ENCODE measurements around the gene BLID. TPM values are rescaled to one million over a fixed set of nuclear protein-coding genes. Genes with fewer than 3 reads are reported as not detected.

The BLID gene
- total RNA-seq, 2 experiments from 2014 or later: not detected

DNA sequence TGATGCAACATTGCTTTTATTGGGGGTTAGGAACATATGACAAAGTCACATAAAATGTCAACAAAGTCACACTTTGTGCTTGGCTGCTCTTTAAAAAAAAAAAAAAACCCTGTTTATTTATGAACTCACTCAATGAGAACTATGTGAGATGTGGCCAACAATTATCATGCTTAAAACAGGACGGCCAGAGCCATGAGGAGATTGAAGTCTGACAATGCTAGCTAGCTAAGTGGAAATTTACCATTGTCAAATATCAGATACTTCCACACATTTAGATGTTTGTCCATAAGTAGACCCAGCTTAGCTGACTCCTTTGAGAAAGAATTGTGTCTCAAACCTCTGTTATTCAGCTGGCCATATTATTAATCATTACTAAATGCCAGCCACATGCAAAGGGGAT lies 26.9 kb downstream of the BLID start:
- ATAC-seq (no peak), DNase-seq (no peak)
- intact Hi-C loops (cut with micrococcal nuclease): no loop called here
- TF ChIP-seq, protein P1, sequence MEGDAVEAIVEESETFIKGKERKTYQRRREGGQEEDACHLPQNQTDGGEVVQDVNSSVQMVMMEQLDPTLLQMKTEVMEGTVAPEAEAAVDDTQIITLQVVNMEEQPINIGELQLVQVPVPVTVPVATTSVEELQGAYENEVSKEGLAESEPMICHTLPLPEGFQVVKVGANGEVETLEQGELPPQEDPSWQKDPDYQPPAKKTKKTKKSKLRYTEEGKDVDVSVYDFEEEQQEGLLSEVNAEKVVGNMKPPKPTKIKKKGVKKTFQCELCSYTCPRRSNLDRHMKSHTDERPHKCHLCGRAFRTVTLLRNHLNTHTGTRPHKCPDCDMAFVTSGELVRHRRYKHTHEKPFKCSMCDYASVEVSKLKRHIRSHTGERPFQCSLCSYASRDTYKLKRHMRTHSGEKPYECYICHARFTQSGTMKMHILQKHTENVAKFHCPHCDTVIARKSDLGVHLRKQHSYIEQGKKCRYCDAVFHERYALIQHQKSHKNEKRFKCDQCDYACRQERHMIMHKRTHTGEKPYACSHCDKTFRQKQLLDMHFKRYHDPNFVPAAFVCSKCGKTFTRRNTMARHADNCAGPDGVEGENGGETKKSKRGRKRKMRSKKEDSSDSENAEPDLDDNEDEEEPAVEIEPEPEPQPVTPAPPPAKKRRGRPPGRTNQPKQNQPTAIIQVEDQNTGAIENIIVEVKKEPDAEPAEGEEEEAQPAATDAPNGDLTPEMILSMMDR (IDR thresholded peaks at IDR 0.05): no peak
- peaks cover 10% of the 10 kb centered on the region for H3K27me3 Mint-ChIP-seq
- ChIA-PET POLR2A (no interaction called here), CTCF (interaction anchor here (1.0 kb wide), 1 partner anchor 20 kb away, joined by 3 read pairs; no protein-coding TSS in a partner anchor)
- no peak overlapping the region for H3K27ac Mint-ChIP-seq
- no peaks in the 10 kb centered on the region for H3K4me1 Mint-ChIP-seq (ENCODE audit: low read depth)
- no peaks in the 10 kb centered on the region for H3K9me3 Mint-ChIP-seq
- no peaks in the 10 kb centered on the region for H3K36me3 Mint-ChIP-seq (ENCODE audit: low read depth)
- no peak overlapping the region for H3K4me3 Mint-ChIP-seq

DNA sequence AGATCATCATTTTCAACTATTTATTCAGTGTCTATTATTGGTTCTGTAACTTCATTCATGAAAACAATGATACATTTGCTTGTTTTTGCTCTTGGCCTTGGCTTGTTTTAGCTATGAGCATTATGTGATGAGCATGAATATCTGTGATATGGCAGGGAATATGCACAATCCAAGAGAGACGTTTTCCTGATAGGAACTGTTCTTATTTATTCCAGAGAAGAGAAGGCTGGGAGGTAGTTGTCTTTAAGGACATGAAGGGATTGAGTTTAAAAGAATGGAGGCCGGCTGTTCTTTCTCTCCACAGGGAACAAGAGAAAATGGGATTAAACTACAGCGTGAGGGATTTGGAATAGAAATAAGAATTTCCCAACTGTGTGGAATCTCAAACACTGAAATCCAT lies 30.3 kb downstream of the BLID start:
- TF ChIP-seq, protein P1 (IDR thresholded peaks at IDR 0.05): no peak
- DNase-seq (no peak), ATAC-seq (no peak)
- H3K36me3 Mint-ChIP-seq (ENCODE audit: low read depth): no peaks in the 10 kb centered on the region
- ChIA-PET POLR2A (no interaction called here), CTCF (no interaction called here)
- no peaks in the 10 kb centered on the region for H3K9me3 Mint-ChIP-seq
- intact Hi-C loops (cut with micrococcal nuclease): no loop called here
- H3K27me3 Mint-ChIP-seq: peaks cover 4% of the 10 kb centered on the region
- H3K4me3 Mint-ChIP-seq: no peak overlapping the region
- H3K27ac Mint-ChIP-seq: no peak overlapping the region
- no peaks in the 10 kb centered on the region for H3K4me1 Mint-ChIP-seq (ENCODE audit: low read depth)

DNA sequence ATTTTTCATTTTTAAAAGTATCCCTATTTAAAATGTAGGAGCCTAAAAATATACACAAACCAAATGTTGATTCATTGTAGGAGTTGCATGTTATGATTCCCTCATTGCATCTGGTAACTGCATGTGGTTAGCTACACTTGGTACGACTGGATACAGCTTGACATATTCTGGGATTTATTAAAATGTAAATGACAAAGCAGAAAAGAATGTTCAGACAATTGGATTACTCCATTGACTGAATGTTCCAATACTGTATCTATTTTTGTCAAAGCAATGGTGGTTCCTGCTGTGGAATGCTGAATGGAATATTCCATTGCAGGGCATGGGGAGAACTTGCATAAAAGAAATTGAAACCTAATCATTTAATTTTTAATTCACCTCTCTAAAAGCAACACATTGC lies 30.8 kb downstream of the BLID start:
- no peak overlapping the region for H3K27ac Mint-ChIP-seq
- ChIA-PET CTCF (no interaction called here), POLR2A (no interaction called here)
- intact Hi-C loops (cut with micrococcal nuclease): no loop called here
- no peaks in the 10 kb centered on the region for H3K9me3 Mint-ChIP-seq
- no peaks in the 10 kb centered on the region for H3K4me1 Mint-ChIP-seq (ENCODE audit: low read depth)
- peaks cover 3% of the 10 kb centered on the region for H3K27me3 Mint-ChIP-seq
- TF ChIP-seq, protein P1 (IDR thresholded peaks at IDR 0.05): no peak
- no peaks in the 10 kb centered on the region for H3K36me3 Mint-ChIP-seq (ENCODE audit: low read depth)
- DNase-seq: no peak
- no peak for ATAC-seq
- no peak overlapping the region for H3K4me3 Mint-ChIP-seq

DNA sequence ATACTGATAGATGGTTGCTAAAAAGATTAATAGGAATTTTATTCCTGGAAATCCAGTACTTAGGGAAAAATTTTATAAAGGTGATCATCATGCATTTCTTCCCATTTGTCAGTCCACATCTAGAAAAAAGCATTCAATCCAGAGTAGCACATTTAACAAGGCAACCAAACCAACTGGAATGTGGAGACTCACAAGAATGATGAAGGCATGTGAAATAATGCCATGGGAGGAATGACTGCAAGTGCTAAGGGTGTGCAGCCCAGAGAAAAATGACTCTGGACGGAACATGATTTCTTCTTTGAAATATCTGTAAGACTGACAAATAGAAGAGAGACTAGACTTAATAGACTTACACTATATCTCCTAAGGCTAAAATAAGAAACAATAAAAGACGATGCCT lies 33.8 kb downstream of the BLID start:
- intact Hi-C loops (cut with micrococcal nuclease): no loop called here
- H3K36me3 Mint-ChIP-seq (ENCODE audit: low read depth): no peaks in the 10 kb centered on the region
- ChIA-PET CTCF (no interaction called here), POLR2A (no interaction called here)
- no peaks in the 10 kb centered on the region for H3K4me1 Mint-ChIP-seq (ENCODE audit: low read depth)
- no peak overlapping the region for H3K27ac Mint-ChIP-seq
- H3K9me3 Mint-ChIP-seq: no peaks in the 10 kb centered on the region
- TF ChIP-seq, protein P1 (IDR thresholded peaks at IDR 0.05): no peak
- no peaks in the 10 kb centered on the region for H3K27me3 Mint-ChIP-seq
- H3K4me3 Mint-ChIP-seq: no peak overlapping the region
- ATAC-seq (no peak), DNase-seq (no peak)

DNA sequence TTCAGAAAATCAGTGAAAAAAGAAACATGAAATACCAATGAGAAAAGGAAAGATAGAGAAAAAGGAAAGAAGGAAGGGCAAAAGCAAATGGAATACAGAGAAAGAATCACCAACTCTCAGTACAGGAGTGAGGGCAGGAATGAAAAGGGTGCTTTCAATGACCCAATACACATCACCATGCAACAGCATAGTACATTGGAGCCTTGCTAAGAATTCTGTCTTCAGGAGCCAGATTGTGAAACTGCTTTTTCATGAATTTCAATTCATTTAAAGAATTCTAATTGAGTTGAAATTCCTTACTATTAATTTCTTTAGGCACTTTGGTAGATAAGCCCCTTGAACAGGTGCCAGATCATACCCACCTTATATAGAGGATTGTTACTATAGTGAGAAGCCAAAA lies 34.9 kb downstream of the BLID start:
- intact Hi-C loops (cut with micrococcal nuclease): no loop called here
- no peak for ATAC-seq
- POLR2A ChIA-PET: no interaction called here
- Mint-ChIP-seq H3K36me3 (ENCODE audit: low read depth) (no peaks in the 10 kb centered on the region), H3K27ac (no peak overlapping the region), H3K4me1 (ENCODE audit: low read depth) (no peaks in the 10 kb centered on the region), H3K4me3 (no peak overlapping the region), H3K27me3 (no peaks in the 10 kb centered on the region), H3K9me3 (no peaks in the 10 kb centered on the region)
- CTCF ChIA-PET: no interaction called here
- TF ChIP-seq, protein P1 (IDR thresholded peaks at IDR 0.05): no peak
- DNase-seq: no peak
